ENCODE data around the gene BTN2A1. TPM values are rescaled to one million over a fixed set of nuclear protein-coding genes. Genes with fewer than 3 reads are reported as not detected.

The BTN2A1 gene
- total and polyA plus RNA-seq, 2 of the 13 experiments (the other 11 are each of a cell fraction or from before 2014, with no cell fraction given) = 16.4 to 30.4 TPM

- no peak for TF ChIP-seq STAT5B (CRISPR knock-in tag; IDR thresholded peaks at IDR 0.05)
- no peak for TF ChIP-seq ZNF549 (CRISPR knock-in tag; IDR thresholded peaks at IDR 0.05)
- no peak for TF ChIP-seq EP300 (IDR thresholded peaks at IDR 0.05; ENCODE audit: low read depth in 2 of 2, low read length in 2 of 2)
- no peak for TF ChIP-seq EP300 (CRISPR knock-in tag; IDR thresholded peaks at IDR 0.05; ENCODE audit: borderline replicate concordance)
- TF ChIP-seq TCF12 (IDR thresholded peaks at IDR 0.05) = no peak
- TF ChIP-seq TCF12 (CRISPR knock-in tag; IDR thresholded peaks at IDR 0.05) = no peak
- no peak for TF ChIP-seq ZNF704 (CRISPR knock-in tag; IDR thresholded peaks at IDR 0.05; ENCODE audit: borderline replicate concordance)
- TF ChIP-seq SOX13 (IDR thresholded peaks at IDR 0.05) = no peak
- TF ChIP-seq SOX13 (CRISPR knock-in tag; conservative IDR thresholded peaks at IDR 0.05 in 1 of 2, IDR thresholded peaks at IDR 0.05 in 1 of 2) = no peak
- TF ChIP-seq ZNF776 (CRISPR knock-in tag; IDR thresholded peaks at IDR 0.05) = no peak
- no peak for TF ChIP-seq ATM (IDR thresholded peaks at IDR 0.05; ENCODE audit: borderline replicate concordance)
Measured at GRCh38 chr6:26478985-26479278, 21.2 kb downstream of the BTN2A1 start (continued).

- intact Hi-C loops (cut with micrococcal nuclease; ENCODE audit: unreplicated experiment) = no loop called here
- ATAC-seq = no peak
- POLR2A ChIA-PET = no interaction called here
Measured at GRCh38 chr6:26482338-26482737, 24.6 kb downstream of the BTN2A1 start.

More at GRCh38 chr6:26482338-26482737, 24.6 kb downstream of the BTN2A1 start:
- TF ChIP-seq JUNB (CRISPR knock-in tag; IDR thresholded peaks at IDR 0.05; ENCODE audit: borderline replicate concordance) = no peak
- TF ChIP-seq ATF7 (IDR thresholded peaks at IDR 0.05) = peak; percentile 93
- TF ChIP-seq ATF7 (CRISPR knock-in tag; IDR thresholded peaks at IDR 0.05) = no peak
- no peak for TF ChIP-seq JARID2 (CRISPR knock-in tag; IDR thresholded peaks at IDR 0.05; ENCODE audit: insufficient replicate concordance)
- no peak for TF ChIP-seq HMG20B (CRISPR knock-in tag; conservative IDR thresholded peaks at IDR 0.05)
- no peak for TF ChIP-seq PRPF4 (IDR thresholded peaks at IDR 0.05; ENCODE audit: low read depth, low read length, poor library complexity, severe bottlenecking)
- TF ChIP-seq CEBPB (IDR thresholded peaks at IDR 0.05; ENCODE audit: borderline replicate concordance, low read depth, low read length) = 0 out of 2 replicates have a peak, but pooled peaks have one; percentile 3
- no peak for TF ChIP-seq ZNF761 (CRISPR knock-in tag; conservative IDR thresholded peaks at IDR 0.05)
- in situ Hi-C loops (cut with HindIII; ENCODE audit: extremely low pct_ligation_motif_present, low pct_unique_long_range_greater_than_20kb) = no loop called here
- FAIRE-seq (no peak), DNase-seq (ENCODE audit: low spot score) (no peak)
- Histone ChIP-seq H3K4me3 (replicated peaks in 1 of 3; ENCODE audit: insufficient read depth in 1 of 3, low read depth in 2 of 3, low read length in 3 of 3) (no peak overlapping the region), H3K27ac (ENCODE audit: extremely low read length, insufficient read depth, low read length) (no peak overlapping the region), H3K36me3 (replicated peaks in 1 of 2; ENCODE audit: control insufficient read depth in 1 of 2, insufficient read depth in 2 of 2, low read length in 2 of 2) (no peaks in the 10 kb centered on the region), H2AFZ (ENCODE audit: low read length) (no peak overlapping the region), H3K4me2 (ENCODE audit: low read depth, low read length) (no peak overlapping the region), H3K27me3 (ENCODE audit: control insufficient read depth in 1 of 2, insufficient read depth in 2 of 2, low read length in 2 of 2) (no peaks in the 10 kb centered on the region), H3K9me3 (ENCODE audit: low read length) (no peaks in the 10 kb centered on the region), H3K9ac (ENCODE audit: insufficient read depth, low read depth, low read length) (no peak overlapping the region), H4K20me1 (ENCODE audit: insufficient read depth, low read length) (no peaks in the 10 kb centered on the region), H3K79me2 (ENCODE audit: insufficient read depth, low read length) (no peaks in the 10 kb centered on the region), H3K4me1 (ENCODE audit: insufficient read depth, low read length) (peaks cover 29% of the 10 kb centered on the region)
- WGBS (ENCODE audit: low lambda C conversion rate) = 88% methylated on average over 4 of the region's 4 CpGs
- CTCF ChIA-PET (ENCODE audit: low intra/inter-chr PET ratio, low total read pairs) = no interaction called here
- BruUV-seq (replicated peaks) = no TSS peak
